Smooth muscle cell of the brain vasculature (primary cell): ENCODE measurements around the gene EME1.

Source experiments
- DNase-seq: peaks from one replicate; pipeline ENCODE4 v3.0.0-alpha.2; 2012; ENCODE audit warnings: low read depth, low spot score

EME1 gene

DNA sequence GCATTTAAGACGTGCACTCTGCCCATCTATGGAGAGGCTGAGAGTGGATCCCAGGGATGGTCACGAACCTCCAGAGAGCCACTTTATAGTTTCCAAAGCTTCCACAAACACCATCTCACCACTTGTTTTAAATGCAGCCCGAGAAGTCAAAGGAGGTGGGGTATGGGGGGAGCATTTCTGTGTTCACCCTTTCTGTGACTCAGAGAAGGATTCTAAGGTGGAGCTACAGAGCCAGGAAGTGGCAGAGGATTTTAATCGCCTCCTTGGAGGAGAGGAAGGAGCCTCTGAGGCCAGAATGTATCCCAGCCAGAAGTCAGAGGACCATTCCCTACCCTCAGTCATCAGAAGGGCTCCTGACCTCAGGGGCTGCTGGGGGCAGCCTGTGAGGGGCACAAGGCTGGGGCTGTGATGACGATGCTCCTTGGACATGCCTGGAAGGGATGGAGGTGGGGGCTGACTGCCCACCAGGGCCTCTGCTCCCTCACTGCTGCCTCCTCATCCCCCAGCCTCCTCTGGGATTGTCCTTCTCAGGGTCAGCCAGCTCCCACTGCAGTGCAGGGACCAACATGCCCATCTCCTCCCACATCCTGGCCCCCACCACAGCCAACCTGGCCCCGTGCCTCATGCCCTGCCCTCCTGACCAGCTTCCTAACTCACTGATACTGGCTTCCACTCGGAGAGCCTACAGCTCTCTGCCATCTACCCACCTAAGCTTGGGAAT lies 24.3 kb upstream of the EME1 start:
- no peak for DNase-seq

DNA sequence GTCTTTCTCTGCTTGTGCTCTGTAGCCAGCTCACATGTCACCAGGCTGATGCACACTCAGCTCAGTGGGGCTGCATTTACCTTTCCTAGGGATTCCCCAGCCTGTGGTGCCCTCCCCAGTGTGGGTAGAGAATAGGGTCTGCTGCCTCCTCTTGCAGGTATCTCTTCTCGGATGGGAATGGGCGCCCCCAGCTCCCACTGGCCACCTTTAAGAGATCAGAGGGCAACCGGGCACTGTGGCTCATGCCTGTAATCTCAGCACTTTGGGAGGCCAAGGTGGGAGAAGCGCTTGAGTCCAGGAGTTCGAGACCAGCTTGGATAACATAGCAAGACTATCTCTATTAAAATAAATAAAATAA lies 23.8 kb upstream of the EME1 start:
- DNase-seq = no peak

DNA sequence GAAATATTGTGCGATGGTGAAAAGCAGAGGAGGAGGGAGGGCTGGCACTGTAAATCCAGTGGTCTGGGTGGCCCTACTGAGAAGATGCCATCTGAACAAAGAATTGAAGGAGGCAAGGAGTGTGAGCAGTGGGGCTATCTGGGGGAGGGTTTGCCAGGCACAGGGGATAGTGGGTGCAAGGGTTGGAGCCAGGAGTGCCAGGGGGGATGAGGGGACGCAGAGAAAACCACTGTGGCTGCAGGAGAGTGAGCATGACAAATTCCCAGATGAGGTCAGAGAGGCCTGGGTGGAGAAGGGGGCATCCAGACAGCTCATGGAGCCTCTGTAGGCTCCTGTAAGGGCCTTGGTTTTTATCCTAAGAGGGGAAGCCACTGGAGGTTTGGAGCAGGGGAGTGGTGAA lies 22.3 kb upstream of the EME1 start:
- no peak for DNase-seq

DNA sequence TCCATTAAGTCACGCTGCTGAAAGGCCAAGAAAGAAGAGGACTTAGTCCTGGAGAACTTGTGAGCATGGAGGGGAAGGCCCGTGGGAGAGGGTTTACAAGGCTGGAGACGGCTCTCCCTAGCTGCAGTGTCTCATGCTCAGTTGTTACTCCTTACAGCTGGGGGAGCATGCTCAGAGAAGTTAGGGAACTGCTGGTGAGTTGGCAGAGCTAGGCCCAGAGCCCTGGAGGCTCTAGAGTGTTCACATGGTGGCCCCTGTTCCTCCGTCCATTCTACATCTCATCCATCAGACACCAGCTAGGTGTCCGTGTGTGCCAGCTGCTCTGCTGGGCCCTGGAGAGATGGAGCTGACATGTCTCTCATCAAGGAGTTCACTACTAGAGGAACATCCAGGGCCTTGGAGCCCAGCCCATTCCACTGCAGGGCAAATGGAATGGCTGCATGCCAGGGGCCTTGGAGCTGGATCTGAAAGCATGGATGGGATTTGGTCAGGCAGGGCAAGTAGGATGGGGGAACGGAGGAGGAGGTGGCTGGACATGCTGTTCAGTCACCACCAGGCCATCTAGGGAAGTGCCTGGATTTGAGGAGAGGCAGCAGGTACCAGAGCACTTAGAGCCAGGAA lies 20.8 kb upstream of the EME1 start:
- no peak for DNase-seq

DNA sequence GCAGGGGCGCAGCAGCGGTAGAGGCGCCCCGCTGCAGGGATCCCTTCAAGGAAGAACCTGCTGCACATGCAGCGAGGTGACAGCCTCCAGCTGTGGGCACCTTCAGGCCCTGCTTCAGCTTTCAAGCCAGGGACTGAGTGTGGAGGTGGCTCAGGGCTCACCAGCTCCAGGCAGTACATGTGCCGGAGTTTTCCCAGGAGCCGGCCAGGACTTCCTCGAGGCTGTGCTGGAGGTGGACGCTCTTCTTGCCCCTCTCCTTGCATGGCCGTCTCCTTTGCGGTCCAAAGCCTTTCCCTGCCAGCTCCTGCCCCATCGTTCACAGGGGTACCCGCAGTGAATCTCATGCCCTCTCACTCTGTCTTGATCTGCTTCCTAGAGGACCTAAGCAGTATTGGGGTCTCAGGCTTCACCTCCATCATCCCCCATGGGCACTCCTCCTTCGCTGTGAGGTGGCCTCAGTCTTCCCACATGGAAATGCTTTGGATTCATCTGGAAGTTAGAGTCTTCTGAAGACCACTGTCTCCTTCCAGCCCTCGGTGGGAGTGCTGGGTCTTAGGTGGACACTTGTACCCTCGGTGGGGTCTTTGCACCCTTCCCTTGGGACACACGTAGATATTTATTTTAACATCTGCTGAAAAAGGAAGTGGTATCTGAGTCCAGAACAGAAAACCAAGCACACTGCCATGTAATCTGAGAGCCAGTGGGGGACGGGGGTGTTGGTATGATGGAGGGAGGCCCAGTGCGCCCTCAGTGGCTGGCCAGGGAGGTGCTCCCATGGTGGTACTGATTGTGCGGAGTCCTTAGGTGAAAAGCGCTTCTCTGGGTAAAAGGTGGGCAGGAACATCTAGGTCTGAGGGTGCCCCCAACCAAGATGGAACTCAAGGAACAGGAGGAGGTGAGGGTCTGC lies 20.1 kb upstream of the EME1 start:
- no peak for DNase-seq

DNA sequence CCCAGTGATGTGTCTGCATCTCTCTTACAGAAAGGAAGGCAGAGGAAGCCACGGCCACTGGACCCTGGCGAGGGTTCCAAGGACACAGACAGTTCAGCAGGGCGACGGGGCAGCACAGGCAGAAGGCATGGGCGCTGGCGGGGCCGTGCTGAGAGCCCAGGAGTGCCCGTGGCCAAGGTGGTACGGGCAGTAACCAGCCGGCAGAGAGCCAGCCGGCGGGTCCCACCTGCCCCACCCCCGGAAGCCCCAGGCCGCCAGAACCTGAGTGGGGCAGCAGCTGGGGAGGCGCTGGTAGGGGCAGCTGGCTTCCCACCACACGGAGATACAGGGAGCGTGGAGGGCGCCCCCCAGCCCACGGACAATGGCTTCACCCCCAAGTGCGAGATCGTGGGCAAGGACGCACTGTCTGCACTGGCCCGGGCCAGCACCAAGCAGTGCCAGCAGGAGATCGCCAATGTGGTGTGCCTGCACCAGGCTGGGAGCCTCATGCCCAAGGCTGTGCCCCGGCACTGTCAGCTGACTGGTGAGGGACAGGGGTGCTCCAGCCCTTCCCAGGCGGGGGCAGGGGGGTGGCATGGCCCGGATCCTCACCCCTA lies 19.3 kb upstream of the EME1 start:
- no peak for DNase-seq

DNA sequence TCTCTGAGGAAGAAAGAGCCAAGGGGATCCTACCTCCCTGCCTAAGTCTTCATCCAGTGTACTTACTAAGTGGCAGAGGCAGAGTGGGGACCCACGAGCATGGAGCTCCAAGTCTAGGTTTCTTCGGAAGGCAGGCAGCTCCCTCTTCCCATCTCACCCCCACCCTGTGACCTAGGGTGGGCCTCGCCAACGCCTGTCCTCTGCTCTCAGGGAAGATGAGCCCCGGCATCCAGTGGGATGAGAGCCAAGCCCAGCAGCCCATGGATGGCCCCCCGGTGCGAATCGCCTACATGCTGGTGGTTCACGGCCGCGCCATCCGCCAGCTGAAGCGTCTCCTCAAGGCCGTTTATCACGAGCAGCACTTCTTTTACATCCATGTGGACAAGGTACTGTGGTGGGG lies 18.8 kb upstream of the EME1 start:
- no peak for DNase-seq

DNA sequence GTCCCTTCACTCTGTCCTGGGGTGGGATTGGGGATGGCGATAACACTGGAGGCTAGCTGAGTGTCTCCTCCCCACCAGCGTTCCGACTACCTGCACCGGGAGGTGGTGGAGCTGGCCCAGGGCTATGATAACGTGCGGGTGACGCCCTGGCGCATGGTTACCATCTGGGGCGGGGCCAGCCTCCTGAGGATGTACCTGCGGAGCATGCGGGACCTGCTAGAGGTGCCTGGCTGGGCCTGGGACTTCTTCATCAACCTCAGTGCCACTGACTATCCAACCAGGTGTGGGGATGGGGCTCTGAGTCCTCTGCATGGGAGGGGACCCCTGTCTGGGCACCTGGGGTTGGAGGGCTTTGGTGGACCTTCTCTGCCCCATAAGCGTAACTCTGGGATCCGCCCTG lies 18.3 kb upstream of the EME1 start:
- no peak for DNase-seq

DNA sequence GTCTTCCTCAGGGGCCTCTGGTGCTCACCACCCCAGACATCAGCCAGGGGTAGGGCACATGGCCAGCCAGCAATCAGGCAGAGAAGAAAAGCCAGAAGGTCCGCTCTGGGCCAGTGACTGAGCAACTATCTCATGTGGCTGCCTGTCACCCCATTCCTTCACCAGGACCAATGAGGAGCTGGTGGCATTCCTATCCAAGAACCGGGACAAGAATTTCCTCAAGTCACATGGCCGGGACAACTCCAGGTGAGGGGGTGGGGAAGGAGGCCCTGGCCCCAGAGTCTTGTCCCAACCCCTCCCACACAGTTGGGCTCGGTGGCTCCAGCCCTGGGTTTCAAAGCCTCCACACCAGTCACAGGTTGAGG lies 17.7 kb upstream of the EME1 start:
- no peak for DNase-seq

DNA sequence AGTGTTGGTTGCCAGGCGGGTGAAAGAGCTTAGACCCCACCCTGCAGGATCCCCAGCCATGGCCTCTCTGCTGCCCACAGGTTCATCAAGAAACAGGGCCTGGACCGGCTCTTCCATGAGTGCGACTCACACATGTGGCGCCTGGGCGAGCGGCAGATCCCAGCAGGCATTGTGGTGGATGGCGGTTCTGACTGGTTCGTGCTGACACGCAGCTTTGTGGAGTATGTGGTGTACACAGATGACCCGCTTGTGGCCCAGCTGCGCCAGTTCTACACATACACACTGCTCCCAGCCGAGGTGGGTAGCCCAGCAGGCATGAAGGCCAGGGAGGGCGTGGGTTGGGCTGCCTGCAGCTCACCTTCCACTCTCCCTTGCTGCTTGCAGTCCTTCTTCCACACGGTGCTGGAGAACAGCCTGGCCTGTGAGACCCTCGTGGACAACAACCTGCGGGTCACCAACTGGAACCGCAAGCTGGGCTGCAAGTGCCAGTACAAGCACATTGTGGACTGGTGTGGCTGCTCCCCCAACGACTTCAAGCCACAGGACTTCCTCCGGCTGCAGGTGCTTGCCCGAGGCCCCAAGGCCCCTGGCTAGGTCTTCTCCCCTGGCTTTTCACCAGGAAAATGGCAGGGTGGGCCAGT lies 17.2 kb upstream of the EME1 start:
- DNase-seq = no peak

DNA sequence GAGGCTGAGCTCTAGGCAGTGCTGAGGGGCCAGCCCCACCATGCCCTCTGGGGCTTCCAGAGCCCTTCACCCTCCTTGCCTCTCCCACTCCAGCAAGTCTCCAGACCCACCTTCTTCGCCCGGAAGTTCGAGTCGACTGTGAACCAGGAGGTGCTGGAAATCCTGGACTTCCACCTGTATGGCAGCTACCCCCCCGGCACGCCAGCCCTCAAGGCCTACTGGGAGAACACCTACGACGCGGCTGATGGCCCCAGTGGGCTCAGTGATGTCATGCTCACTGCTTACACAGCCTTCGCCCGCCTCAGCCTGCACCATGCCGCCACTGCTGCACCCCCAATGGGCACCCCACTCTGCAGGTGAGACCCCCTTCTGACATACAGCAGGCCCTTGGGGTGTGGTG lies 16.6 kb upstream of the EME1 start:
- no peak for DNase-seq

DNA sequence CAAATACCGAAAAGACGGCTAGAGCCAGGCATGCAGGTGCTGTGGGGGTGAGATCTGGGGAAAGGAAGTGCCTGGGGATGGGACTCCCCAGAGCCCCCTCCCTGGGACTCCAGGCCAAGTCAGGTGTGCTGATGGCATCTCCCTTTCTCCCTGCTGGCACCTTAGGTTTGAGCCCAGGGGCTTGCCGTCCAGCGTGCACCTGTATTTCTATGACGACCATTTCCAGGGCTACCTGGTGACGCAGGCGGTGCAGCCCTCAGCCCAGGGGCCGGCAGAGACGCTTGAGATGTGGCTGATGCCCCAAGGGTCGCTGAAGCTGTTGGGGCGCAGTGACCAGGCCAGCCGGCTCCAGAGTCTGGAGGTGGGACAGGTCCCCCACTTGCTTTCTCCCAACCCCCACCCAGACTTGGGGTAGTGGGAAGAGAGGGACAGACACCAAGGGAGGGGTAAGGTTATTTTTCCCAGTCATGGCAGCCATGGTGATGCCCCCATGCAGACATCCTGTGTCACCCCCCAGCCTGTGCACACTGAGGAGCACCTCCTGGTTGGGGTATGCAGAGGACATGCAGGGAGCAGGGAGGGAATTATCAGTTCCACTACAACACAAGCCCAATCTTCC lies 16.0 kb upstream of the EME1 start:
- no peak for DNase-seq

DNA sequence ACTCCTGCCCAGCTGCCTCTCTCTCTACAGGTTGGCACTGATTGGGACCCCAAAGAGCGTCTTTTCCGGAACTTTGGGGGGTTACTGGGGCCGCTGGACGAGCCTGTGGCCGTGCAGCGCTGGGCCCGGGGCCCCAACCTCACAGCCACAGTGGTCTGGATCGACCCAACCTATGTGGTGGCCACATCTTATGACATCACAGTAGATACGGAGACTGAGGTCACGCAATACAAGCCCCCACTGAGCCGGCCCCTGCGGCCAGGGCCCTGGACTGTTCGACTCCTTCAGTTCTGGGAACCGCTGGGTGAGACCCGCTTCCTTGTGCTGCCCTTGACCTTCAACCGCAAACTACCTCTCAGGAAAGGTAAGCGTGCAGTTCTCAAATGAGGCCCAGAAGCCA lies 14.9 kb upstream of the EME1 start:
- DNase-seq = no peak

DNA sequence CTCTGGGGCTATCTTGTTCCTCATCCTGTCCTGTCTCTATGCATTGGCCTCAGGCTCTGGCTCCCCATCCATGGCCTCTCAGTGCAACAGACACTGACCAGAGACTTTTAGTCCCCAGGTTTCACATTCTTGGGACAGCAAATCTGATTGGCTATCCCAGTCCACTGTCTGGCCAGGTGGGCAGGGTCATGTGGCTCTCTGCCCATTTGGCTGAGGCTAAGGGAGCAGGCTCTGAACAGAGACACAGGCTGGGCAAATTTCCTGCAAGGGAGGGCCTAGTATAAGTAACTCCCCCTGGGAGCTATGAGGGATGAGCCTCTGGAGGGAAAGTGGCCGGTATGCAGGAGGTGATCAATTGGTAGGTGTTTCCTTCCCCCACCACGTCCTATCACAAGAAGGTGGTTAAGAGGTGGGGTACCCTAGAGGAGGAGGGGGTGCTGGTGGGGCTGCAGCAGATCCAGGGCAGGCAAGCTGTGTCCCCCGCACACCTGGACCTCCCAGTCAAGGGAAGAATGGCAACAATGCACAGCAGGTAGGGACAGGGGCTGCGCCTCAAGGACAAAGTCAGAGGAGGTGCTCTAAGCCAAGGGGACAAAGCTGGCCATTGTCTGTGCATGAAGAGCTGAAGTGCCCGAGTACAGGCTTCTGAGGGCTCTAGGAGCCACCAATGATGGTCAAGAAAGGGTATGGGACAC lies 13.9 kb upstream of the EME1 start:
- no peak for DNase-seq

DNA sequence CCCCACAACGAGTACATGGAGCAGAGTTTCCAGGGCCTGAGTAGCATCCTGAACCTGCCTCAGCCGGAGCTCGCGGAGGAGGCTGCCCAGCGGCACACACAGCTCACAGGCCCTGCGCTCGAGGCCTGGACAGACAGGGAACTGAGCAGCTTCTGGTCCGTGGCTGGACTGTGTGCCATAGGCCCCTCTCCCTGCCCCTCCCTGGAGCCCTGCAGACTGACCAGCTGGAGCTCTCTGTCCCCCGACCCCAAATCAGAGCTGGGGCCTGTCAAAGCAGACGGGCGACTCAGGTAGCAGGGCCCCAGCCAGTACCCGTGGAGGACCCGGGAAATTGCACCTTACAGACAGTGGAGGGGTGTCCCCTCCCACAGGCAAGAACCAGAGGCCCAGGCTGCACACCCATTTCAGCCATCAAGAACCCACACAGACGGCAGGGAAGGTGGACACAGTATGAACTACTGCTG lies 13.0 kb upstream of the EME1 start:
- DNase-seq = no peak

DNA sequence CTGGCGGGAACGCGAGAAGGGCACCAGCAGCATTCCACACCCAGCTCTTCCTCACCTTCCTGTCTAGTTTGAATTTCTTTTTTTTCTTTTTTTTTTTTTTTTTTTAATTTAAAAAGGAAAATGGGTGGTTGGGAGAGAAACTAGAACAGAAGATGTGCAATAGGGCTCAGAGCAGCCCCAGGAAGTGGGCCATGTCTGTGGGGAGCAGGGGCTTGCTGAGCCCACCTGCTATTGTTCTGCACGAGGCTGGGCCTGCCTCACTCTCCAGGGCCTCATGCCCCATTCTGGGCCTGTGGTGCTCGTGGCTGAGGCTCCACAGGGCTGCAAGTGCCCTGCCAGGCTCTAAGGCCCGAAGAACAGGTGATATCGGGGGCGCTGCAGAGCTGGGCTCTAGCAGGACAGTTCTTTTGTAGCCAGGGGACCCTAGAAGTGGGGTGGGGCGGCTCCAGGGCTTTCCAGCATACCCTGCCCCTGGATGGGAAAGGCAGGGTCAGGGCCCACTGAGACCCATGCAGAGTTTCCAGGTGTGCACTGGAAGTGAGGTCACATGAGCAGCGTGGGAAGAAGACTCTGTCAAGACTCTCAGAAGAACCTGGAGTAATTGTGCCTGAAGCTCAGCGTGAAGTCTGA lies 12.4 kb upstream of the EME1 start:
- DNase-seq = no peak

DNA sequence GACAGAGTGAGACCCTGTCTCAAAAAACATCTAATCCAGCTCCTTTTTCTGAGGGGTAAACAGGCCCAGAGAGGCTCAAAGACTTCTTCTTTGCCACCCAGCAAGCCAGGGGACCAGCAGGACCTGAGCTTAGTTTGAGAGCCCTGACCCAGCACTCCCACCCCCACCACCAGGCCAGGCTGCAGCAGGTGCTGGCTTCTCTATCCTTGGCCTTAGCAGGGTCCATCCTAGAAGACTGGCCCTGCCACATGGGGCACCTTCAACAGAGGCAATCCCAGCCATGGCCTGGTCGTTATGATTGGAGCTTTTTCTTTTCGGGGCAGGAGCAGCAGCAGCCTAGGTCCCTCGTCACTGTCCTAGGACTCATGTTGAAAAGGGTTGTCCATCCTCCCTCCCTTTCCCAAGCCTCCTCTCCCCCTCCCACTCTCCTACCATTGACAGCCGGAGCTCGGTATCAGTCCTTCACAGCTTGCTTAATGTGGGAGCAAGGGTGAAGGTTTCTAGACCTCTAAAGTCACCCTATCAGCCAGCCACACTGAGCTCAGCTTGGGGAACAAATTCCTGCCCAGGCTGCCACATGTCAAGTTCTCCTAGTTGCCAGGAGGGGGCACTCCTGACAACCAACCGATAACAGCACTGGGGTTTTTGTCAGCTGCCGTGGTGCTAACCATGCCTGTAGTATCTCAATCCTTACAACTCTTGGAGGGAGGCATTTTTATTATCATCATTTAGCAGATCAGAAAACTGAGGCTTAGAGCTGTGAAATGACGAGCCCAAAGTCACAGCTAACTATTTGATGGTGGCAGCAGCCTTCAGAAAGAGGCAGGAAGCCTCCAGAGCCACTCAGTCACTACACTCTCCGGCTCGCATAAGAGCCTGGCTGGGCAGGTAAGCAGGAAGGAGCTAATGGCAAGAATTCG lies 11.2 kb upstream of the EME1 start:
- DNase-seq = peak; percentile 32

DNA sequence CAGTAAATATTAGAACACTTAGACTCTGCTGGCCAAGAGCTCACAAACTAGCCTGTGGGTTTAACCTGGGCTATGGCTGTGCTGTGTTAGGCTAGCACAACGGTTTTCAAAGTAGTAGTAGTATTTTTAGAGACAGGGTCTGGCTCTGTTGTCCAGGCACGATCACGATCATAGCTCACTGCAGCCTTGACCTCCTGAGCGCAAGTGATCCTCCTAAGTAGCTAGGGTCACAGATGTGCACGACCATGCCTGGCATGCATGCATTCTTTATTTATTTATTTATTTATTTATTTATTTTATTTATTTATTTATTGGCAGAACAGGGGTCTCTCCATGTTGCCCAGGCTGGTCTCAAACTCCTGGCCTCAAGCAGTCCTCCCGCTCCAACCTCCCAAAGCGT lies 10.4 kb upstream of the EME1 start:
- DNase-seq = no peak
